Measurements from ENCODE around the gene ABTB1.

Gene ABTB1

GRCh38 chr3:127688022-127688415 lies 15.3 kb downstream of the ABTB1 start:
- no peak for TF ChIP-seq CTCF (IDR thresholded peaks at IDR 0.05; ENCODE audit: low read depth, low read length)
- no peak overlapping the region for H3K4me3 ChIP-seq (replicated peaks in 1 of 2; ENCODE audit: low read depth in 2 of 2, low read length in 2 of 2)
- DNase-seq (ENCODE audit: low read depth in 2 of 2) = no peak

DNA sequence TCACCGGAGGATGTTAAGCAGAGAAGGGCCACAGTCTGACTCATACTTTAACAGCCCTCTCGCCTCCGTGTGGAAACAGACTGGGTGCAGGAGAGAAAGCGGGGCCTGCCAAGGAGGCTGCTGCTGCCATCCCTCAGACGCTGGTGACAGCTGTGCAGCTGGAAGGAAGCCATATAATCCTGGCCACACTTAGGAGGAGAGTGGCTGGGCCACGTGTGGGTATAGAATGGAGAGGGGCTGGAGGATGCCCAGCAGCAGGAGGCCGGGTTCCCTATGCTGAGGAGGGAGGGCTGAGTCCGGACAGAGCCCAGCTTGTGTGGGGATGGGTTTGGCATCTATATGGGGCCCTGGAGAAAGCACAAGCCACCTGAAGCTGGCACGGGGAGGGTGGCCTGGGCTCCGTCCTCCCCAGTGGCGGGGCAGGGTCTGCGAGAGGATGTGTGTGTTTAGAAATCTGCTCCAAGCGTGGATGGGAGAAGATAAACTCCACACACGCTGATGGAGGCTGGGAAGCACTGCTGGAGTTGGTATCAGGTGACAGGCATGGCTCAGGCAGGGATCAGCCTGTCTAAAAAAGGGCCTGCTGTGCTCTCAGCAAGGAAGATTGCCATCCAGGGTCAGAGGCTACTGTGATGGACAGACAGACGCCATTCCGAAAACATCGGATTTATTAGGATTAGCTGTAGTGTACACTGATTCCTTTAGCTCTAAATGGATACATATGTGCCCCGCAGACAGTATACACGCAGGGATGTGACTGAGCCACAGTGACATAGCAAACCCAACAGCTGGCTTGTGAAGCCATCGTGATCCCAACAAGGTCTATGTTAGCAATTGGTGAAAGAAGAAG lies 15.9 kb downstream of the ABTB1 start:
- peak; percentile 50 to 55 for DNase-seq (ENCODE audit: low read depth in 2 of 2)
- TF ChIP-seq CTCF (IDR thresholded peaks at IDR 0.05; ENCODE audit: low read depth, low read length) = no peak
- no peak overlapping the region for H3K4me3 ChIP-seq (replicated peaks in 1 of 2; ENCODE audit: low read depth in 2 of 2, low read length in 2 of 2)

GRCh38 chr3:127689266-127689860 lies 16.6 kb downstream of the ABTB1 start:
- no peak for TF ChIP-seq CTCF (IDR thresholded peaks at IDR 0.05; ENCODE audit: low read depth, low read length)

DNA sequence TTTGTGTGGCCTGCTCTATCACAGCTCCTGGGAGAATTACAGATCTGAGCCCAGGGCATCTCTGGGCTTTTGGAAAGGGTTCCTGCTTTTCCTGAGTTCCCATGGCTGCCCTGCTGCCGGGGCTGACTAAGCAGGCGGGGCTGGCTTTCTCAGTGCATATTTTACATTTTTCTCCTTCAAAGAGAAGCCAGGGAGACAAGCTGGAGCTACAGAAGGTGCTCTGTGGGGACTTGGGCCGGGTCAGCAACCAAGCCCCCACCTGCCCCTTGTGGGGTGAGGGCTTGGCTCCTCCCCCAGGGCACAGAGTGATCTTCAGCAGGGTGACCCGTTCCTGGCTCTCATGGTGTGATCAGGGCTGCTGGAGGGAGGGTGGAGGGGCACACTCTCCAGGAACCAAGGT lies 17.4 kb downstream of the ABTB1 start:
- no peak for TF ChIP-seq CTCF (IDR thresholded peaks at IDR 0.05; ENCODE audit: low read depth, low read length)
- H3K4me3 ChIP-seq (replicated peaks in 1 of 2; ENCODE audit: low read depth in 2 of 2, low read length in 2 of 2) = no peak overlapping the region
- peak; percentile 78 to 82 for DNase-seq (ENCODE audit: low read depth in 2 of 2)

More at GRCh38 chr3:127689266-127689860, 16.6 kb downstream of the ABTB1 start:
- DNase-seq (ENCODE audit: low read depth in 2 of 2) = no peak
- no peak overlapping the region for H3K4me3 ChIP-seq (replicated peaks in 1 of 2; ENCODE audit: low read depth in 2 of 2, low read length in 2 of 2)

DNA sequence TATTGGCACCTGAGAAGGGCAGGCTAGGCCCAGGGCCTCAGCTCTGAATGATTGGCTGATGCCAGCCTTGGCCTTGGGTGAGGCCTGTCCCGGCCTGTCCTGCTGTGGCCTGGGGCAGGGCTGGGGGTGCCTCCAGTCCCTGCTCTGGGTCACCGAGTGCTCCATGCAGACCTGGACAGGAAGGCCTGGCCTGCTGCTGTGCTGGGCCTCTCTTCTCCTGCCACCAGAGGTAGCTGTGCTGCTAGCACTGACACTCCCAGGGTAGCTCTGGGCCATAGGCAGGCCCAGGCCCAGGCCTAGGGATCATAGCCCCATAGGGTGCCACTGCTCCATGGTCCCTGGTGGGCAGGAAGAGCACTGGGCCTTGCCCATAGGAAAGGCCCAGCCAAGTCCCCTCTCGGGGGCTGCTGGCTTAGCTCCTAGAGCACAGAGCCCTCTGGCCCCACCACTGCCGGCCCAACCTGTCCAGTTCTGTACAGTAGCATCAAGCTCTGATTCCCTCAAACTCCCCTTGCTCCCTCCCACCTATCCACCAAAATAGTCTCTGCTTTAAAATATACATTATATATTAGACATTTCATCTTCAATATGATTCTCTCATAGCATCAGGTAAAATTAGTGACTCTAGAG lies 18.2 kb downstream of the ABTB1 start:
- TF ChIP-seq CTCF (IDR thresholded peaks at IDR 0.05; ENCODE audit: low read depth, low read length) = peak; percentile 90
- peak; percentile 74 to 75 for DNase-seq (ENCODE audit: low read depth in 2 of 2)
- H3K4me3 ChIP-seq (replicated peaks in 1 of 2; ENCODE audit: low read depth in 2 of 2, low read length in 2 of 2) = no peak overlapping the region

DNA sequence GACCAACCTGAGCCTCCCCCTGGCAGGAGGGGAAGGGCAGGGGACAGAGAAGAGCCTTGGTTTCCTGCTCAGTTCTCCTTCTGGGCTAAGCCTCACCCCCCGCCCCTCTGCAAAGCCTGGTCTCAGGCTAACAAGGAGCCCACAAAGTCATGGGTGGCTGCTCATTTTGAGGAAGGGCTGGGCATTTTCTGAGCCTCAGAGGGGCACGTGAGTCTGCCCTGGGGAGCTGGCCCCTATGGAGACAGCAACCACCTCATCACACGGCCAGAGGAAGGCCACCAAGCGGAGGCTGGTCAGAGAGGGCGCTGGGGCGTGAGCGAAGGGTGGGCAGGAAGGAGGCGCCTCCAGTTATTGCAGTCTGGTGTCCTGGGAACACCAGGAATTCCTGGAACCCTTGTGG lies 18.7 kb downstream of the ABTB1 start:
- DNase-seq (ENCODE audit: low read depth in 2 of 2) = no peak
- H3K4me3 ChIP-seq (replicated peaks in 1 of 2; ENCODE audit: low read depth in 2 of 2, low read length in 2 of 2) = no peak overlapping the region
- TF ChIP-seq CTCF (IDR thresholded peaks at IDR 0.05; ENCODE audit: low read depth, low read length) = no peak

All from cardiac fibroblast (primary cell).